Hepatocyte (in vitro differentiated cells): Measurements from ENCODE around the gene UBE2O.

Experiments used
- EZH2 ChIP-seq: fragments of 200-600 bp; sonication (generic); IDR thresholded peaks from 2 replicates; pipeline ENCODE4 v1.6.1; 2016; ENCODE audit warnings: antibody characterized with exemption, mild to moderate bottlenecking, borderline replicate concordance
- TF ChIP-seq, protein P1 (sequence below): fragments of 200-600 bp; sonication (generic); IDR thresholded peaks from 2 replicates; pipeline ENCODE4 v1.5.1; 2016; ENCODE audit warnings: antibody characterized with exemption, mild to moderate bottlenecking; ENCODE audit not compliant: poor library complexity

DNA sequence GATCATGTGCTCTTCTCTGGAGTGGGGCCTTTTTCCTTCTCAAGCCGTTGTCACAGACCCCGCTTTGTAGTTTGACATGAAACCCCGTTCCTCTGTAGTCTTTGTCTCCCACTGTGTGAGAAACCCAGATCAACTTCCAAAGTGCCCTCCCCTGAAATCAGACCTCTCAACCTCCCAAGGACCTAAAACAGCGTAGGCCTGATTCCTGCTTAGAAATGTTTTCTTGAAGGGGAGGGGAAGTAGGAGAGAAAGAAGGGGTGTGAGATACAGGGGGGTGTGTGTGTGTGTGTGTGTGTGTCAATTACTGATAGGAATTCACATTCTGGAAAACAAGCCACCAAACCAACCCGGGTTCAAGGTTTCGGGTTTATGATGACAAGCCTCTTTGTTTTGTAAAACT, 1.4 kb downstream of the UBE2O start:
- TF ChIP-seq, protein P1, sequence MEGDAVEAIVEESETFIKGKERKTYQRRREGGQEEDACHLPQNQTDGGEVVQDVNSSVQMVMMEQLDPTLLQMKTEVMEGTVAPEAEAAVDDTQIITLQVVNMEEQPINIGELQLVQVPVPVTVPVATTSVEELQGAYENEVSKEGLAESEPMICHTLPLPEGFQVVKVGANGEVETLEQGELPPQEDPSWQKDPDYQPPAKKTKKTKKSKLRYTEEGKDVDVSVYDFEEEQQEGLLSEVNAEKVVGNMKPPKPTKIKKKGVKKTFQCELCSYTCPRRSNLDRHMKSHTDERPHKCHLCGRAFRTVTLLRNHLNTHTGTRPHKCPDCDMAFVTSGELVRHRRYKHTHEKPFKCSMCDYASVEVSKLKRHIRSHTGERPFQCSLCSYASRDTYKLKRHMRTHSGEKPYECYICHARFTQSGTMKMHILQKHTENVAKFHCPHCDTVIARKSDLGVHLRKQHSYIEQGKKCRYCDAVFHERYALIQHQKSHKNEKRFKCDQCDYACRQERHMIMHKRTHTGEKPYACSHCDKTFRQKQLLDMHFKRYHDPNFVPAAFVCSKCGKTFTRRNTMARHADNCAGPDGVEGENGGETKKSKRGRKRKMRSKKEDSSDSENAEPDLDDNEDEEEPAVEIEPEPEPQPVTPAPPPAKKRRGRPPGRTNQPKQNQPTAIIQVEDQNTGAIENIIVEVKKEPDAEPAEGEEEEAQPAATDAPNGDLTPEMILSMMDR: no peak
- TF ChIP-seq EZH2: no peak
